Activated CD8-positive, alpha-beta memory T cell treated with anti-CD3 and anti-CD28 coated beads for 48 hours (primary cell): ENCODE data around the gene SMARCD3.

Experiments
- DNase-seq, 3 experiments: peaks; one replicate each; pipeline ENCODE4 v3.0.0-alpha.2; 2020; ENCODE audit warnings: low read depth in 2 of 3, low spot score in 2 of 3

Gene SMARCD3

DNA sequence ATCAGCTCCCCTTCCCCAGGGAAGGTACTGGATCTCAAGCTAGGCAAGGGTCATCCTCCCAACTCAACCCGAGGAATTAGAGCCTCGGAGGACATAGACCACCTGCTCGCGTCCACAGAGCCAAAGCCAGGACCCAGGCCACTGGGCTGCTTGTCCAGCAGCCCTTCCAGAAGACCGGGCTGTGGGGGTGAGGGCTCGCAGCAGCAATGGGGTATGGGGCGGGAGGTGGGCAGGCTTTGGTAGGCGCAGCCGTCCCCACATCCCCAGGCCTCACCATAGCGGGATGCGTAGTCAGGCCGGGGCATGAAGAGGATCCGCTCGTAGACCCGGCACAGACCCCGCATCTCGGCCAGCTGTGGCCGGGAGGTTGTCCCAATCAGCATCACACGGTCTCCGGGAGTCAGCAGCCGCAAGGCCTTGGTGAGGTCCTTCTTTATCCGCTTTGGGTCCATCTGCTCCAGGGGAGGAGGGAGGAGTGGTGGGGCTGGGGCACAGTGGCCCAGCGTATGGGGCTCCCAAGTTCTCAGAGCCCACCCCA is 56.4 kb downstream of the SMARCD3 start:
- no peak for DNase-seq

DNA sequence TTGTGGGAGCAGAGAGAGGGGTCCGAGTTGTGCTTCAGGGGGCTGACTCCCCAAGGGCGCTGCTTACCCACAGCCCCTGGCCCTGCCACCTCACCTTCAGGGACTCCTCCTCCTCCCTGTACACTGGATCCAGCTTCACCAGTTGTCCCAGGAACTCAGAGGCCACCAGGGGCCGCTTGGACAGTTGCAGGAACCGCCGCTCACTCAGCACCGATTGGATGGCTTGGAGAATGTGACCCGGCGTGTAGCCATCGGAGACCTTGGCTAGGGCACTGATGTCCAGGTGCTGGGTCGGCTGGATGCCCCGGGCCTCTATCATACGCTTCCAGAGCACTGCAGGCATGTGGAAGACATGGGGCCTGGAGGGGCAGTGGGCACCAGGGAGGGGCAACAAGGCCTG is 57.0 kb downstream of the SMARCD3 start:
- no peak for DNase-seq

DNA sequence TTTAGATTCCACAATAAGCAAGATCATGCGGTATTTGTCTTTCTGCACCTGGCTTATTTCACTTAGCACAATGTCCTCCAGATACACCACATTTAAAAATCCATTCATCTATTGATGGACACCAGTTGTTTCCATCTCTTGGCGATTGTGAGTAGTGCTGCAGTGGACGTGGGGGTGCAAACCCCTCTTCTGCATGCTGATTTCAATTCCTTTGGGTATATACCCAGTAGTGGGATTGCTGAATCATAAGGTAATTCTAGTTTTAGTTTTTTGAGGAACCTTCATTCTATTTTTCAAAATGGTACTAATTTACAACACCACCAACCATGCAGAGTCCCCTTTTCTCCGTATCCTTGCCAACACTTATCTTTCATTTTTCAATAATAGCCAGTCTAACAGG is 59.5 kb downstream of the SMARCD3 start:
- DNase-seq, result no peak
